IPS-20b (cell line): Measurements from ENCODE around the gene CD80.

Source experiments
- H3K27ac ChIP-seq: one replicate; pipeline ENCODE4 v1.5.1; 2013; ENCODE audit warnings: low read length
- H3K27me3 ChIP-seq: 2 replicates; pipeline ENCODE4 v1.6.1; 2013; ENCODE audit warnings: mild to moderate bottlenecking, low read length, inconsistent platforms; ENCODE audit not compliant: insufficient read depth
- H3K36me3 ChIP-seq: 2 replicates; pipeline ENCODE4 v1.6.1; 2013; ENCODE audit warnings: low read depth, mild to moderate bottlenecking, inconsistent platforms, low read length, moderate library complexity; ENCODE audit not compliant: insufficient read depth
- H3K4me1 ChIP-seq: 2 replicates; pipeline ENCODE4 v1.6.1; 2013; ENCODE audit warnings: mild to moderate bottlenecking, control low read depth, inconsistent platforms, low read length, moderate library complexity; ENCODE audit not compliant: insufficient read depth
- H3K4me3 ChIP-seq: 2 replicates; pipeline ENCODE4 v1.5.1; 2013; ENCODE audit warnings: mild to moderate bottlenecking, low read length, inconsistent platforms
- H3K9ac ChIP-seq: 2 replicates; pipeline ENCODE4 v1.6.1; 2013; ENCODE audit warnings: low read depth, mild to moderate bottlenecking, inconsistent platforms, low read length, moderate library complexity
- H3K9me3 ChIP-seq: 2 replicates; pipeline ENCODE4 v1.6.1; 2013; ENCODE audit warnings: mild to moderate bottlenecking, low read depth, low read length, inconsistent platforms; ENCODE audit not compliant: insufficient read depth

Gene CD80

GRCh38 chr3:119559441-119559963 is at the start of gene CD80:
CD80 (minus strand) TSS chr3:119559614; CDS start chr3:119557728, 1,886 bp downstream.
- no peak within 1 kb of the TSS for H3K9ac ChIP-seq
- no peaks in the 10 kb centered on the region for H3K9me3 ChIP-seq
- no peaks in the 10 kb centered on the region for H3K36me3 ChIP-seq
- no peak within 1 kb of the TSS for H3K4me3 ChIP-seq
- H3K27me3 ChIP-seq: no peaks in the 10 kb centered on the region
- H3K27ac ChIP-seq: no peak within 1 kb of the TSS
- no peaks in the 10 kb centered on the region for H3K4me1 ChIP-seq

- H3K9me3 ChIP-seq: no peaks in the 10 kb centered on the region
Observed at GRCh38 chr3:119608405-119609000, 49.1 kb upstream of the CD80 start.

DNA sequence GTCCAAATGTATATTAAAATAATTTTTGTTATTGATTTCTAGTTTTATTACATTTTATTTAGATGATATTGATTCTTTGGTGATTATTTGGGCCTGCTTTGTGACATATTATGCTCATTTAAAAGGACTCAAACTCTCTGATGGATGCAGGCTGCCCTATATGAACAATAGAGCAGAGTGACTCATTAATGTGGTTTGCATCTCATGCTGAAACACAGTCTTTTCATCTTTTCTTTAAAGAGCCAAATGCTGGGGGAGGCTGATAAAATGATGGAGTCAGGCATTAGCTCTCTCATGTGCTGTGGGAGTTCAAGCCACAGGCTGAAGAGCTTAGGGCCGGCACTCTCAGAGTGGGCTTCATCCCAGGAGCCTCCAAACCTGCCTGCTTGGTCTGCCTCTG is 45.5 kb upstream of the CD80 start:
- H3K27ac ChIP-seq: no peak overlapping the region
- H3K36me3 ChIP-seq: no peaks in the 10 kb centered on the region
- no peaks in the 10 kb centered on the region for H3K4me1 ChIP-seq
- no peak overlapping the region for H3K4me3 ChIP-seq
- H3K27me3 ChIP-seq: no peaks in the 10 kb centered on the region
- H3K9me3 ChIP-seq: no peaks in the 10 kb centered on the region
- H3K9ac ChIP-seq: no peak overlapping the region

More at GRCh38 chr3:119608405-119609000, 49.1 kb upstream of the CD80 start:
- Histone ChIP-seq H3K36me3 (no peaks in the 10 kb centered on the region), H3K4me1 (no peaks in the 10 kb centered on the region), H3K9ac (no peak overlapping the region), H3K27ac (no peak overlapping the region), H3K27me3 (no peaks in the 10 kb centered on the region), H3K4me3 (no peak overlapping the region)

DNA sequence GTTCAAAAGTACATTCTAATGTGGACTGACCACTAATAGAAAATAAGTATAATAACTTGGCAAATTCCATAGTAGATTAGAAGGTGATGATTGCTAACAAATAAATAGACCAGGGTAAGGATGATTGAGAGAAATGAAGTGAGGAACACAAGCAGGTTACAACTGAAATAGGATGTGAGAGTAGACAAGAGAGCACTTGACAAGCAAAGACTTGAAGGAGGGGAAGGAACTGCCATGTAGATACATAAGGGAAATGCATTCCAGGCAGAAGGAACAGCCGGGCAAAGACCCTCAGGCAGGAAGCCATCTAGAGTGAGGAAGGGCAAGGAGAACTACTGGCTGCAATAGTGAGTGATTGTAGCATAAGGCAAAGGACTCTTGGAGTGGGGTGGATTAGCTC is 43.3 kb upstream of the CD80 start:
- Histone ChIP-seq H3K9ac (no peak overlapping the region), H3K4me3 (no peak overlapping the region), H3K27ac (no peak overlapping the region), H3K4me1 (no peaks in the 10 kb centered on the region), H3K9me3 (no peaks in the 10 kb centered on the region), H3K27me3 (no peaks in the 10 kb centered on the region), H3K36me3 (no peaks in the 10 kb centered on the region)

GRCh38 chr3:119601154-119601553 is 41.7 kb upstream of the CD80 start:
- no peaks in the 10 kb centered on the region for H3K4me1 ChIP-seq
- no peak overlapping the region for H3K27ac ChIP-seq
- H3K9ac ChIP-seq: no peak overlapping the region
- H3K9me3 ChIP-seq: no peaks in the 10 kb centered on the region
- no peaks in the 10 kb centered on the region for H3K27me3 ChIP-seq
- no peaks in the 10 kb centered on the region for H3K36me3 ChIP-seq
- H3K4me3 ChIP-seq: no peak overlapping the region

DNA sequence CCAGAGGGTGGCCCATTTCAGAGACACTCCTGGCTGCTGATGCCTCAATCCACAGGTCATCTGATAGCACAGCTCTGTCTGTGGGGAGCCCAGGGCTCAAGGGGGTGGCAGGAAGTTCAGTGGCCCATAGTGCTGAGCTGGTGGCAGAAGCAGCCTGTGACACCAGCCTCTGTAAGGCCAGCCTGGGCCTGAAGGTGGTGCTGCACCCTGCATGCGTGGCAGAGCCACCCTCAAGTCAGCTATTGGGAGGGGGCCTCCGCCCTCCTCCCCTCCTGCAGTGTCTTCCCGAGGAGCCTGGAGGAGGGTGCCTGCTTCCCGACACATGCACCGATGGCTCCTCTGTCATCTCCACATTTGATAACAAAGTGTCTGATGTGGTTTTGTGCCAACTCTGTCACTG is 41.3 kb upstream of the CD80 start:
- Histone ChIP-seq H3K9ac (no peak overlapping the region), H3K27me3 (no peaks in the 10 kb centered on the region), H3K4me3 (no peak overlapping the region), H3K27ac (no peak overlapping the region), H3K36me3 (no peaks in the 10 kb centered on the region), H3K4me1 (no peaks in the 10 kb centered on the region), H3K9me3 (no peaks in the 10 kb centered on the region)

DNA sequence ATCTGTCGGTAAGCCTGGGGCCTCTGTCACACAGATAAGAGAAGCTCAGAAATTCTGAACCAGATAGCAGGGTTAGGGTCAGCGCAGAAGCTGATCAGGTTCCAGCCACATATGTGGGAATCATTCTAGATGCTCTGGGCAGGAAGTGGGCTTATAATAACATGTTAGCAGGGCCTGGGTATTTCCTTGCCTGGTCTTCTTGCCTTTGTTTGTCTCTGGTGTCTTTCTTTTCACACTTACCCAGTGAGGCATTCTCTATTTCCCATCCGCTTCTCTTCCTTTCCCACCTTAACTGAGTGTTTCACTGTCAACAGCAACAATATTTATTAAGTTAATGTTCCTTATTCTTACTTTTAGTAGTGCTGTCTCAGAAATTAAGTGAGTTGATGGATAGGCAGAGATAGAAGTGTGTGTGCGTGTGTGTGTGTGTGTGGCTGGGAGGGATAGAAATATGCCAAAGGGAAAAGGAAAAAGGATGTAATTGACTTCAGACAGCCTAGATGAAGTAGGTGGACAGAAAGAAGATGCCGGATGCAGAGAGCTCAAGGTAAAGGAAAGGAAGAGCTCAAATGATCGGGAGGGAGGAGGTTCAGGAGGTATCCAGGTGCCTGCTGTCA is 40.3 kb upstream of the CD80 start:
- no peak overlapping the region for H3K27ac ChIP-seq
- H3K9ac ChIP-seq: no peak overlapping the region
- no peaks in the 10 kb centered on the region for H3K27me3 ChIP-seq
- no peaks in the 10 kb centered on the region for H3K36me3 ChIP-seq
- H3K9me3 ChIP-seq: no peaks in the 10 kb centered on the region
- H3K4me1 ChIP-seq: no peaks in the 10 kb centered on the region
- H3K4me3 ChIP-seq: no peak overlapping the region

- Histone ChIP-seq H3K4me3 (no peak overlapping the region), H3K9ac (no peak overlapping the region), H3K27me3 (no peaks in the 10 kb centered on the region), H3K9me3 (no peaks in the 10 kb centered on the region), H3K4me1 (no peaks in the 10 kb centered on the region), H3K27ac (no peak overlapping the region), H3K36me3 (no peaks in the 10 kb centered on the region)
Observed at GRCh38 chr3:119598410-119599098, 39.1 kb upstream of the CD80 start.

DNA sequence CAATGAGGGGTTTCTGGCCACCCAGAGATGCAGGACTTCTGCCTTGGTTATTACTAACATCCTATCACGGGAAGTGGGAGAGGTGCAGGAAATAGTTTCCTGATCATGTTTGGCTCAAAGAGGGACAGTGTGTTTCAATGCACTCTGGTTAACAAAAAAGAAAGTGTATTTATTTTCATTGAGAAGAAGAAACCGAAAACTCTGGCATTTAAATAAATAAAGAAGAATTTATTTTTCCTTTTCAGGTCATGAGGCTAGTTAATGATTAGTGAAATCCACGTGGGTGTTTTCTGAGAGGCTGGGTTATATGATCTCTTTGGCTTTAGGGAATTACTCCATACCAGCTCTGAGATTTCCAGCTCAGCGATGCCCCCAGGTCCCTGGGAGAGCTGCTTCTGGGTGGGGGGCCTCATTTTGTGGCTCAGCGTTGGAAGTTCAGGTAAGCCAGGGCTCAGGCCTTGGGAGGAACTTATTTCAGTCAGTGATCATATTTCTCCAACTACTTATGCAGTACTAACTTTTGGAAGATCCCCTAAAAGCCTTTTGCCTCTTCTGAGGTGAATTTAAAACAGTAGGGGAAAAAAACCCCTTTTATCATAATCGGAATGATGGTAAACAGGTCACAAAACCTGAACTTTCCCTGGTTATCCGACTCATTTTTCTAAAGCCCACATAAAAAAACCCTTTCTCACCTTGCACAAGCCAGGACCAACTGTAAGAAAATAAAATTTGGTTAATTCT is 38.3 kb upstream of the CD80 start, which contains the start of gene PLA1A:
Gene PLA1A (plus strand): TSS at position 338 of the 741 bp plus-strand sequence. CDS start 29 bp downstream, at position 367.
- no peak within 1 kb of the TSS for H3K4me3 ChIP-seq
- no peak within 1 kb of the TSS for H3K27ac ChIP-seq
- no peaks in the 10 kb centered on the region for H3K4me1 ChIP-seq
- no peak within 1 kb of the TSS for H3K9ac ChIP-seq
- no peaks in the 10 kb centered on the region for H3K27me3 ChIP-seq
- H3K36me3 ChIP-seq: no peaks in the 10 kb centered on the region
- no peaks in the 10 kb centered on the region for H3K9me3 ChIP-seq

DNA sequence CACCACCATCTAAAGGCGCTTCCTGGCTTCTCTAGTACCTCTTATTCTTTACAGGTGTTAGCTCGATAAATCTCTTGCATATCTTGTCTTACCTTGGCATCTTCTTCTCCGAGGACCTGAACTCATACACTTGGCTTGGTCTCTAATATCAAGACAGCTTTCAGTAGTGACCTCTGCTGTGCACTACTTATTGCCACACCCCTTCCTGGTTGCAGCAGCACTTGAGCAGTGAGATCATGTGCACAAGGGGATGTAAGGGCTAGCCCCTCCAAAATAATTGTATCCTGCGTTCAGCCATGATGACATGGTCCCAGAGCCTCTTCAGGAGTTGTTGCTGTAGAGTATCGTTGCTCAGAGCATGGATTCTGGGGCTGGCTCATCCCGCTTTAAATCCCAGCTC is 37.0 kb upstream of the CD80 start:
- Histone ChIP-seq H3K9ac (no peak overlapping the region), H3K36me3 (no peaks in the 10 kb centered on the region), H3K27me3 (no peaks in the 10 kb centered on the region), H3K4me3 (no peak overlapping the region), H3K9me3 (no peaks in the 10 kb centered on the region), H3K27ac (no peak overlapping the region), H3K4me1 (no peaks in the 10 kb centered on the region)

DNA sequence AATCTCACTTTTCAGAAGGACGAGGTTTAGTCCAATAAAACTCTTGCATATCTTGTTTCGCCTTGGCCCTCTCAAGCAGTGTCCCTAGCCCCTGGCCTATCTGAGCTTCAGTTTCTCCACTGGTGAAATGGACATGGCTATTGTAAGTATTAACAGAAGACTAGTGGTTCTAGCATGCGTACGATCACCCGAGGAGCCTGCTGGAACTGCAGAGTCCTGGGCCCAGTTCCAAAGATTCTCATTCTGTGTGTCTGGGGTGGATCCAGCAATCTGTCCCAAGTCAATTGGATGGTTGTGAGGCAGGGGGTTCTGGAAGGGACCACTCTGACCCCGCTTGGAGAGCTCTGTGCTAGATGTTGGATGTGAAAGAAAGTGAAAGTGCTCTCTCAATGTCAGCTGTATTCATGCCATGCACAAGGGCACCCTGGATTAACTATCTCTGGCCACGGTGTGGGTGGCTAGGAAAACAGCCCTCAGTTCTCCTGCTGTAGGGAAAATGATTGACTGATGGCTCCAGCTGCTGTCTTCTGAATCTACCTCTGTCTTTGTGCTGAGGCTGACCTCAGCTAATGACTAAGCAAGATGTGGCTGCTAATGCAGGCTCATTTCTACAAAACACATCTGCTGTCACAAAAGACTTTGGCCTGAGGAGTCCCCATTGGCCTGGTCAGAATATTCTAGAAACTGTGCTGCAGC is 36.4 kb upstream of the CD80 start:
- no peak overlapping the region for H3K4me3 ChIP-seq
- no peak overlapping the region for H3K9ac ChIP-seq

More for the DNA sequence above, 36.4 kb upstream of the CD80 start:
- Histone ChIP-seq H3K36me3 (no peaks in the 10 kb centered on the region), H3K27ac (no peak overlapping the region), H3K27me3 (no peaks in the 10 kb centered on the region), H3K9me3 (peaks cover 2% of the 10 kb centered on the region; the same call in 1 of the 2 replicates), H3K4me1 (no peaks in the 10 kb centered on the region)
